Mucosa of gallbladder (tissue), 1 donor: Measurements from ENCODE around the gene GRM3. TPM values are rescaled to one million over a fixed set of nuclear protein-coding genes. Genes with fewer than 3 reads are reported as not detected.
"Not testable (repeated sequence)": the region's sequence is repeated elsewhere in the genome, so short reads cannot be mapped to it uniquely, and the experiment has no call there.

Experiments used
- DNase-seq: peaks from one replicate; pipeline ENCODE4 v3.0.0-alpha.2; 2020; ENCODE audit warnings: low spot score
- total RNA-seq: library from RNA; stranded (reverse); gene quantifications from one replicate; pipeline ENCODE4 v1.2.1, GENCODE V29; 2021
- donor health status: DM: no; HTN: no; CAD: no.

The GRM3 gene
- total RNA-seq: 0.09 TPM

- peak; percentile 22 for DNase-seq
Observed at GRCh38 chr7:86643561-86644281, at the start of gene GRM3. GRM3 (plus strand) TSS chr7:86643909; CDS start chr7:86765146, 121,237 bp downstream.

- DNase-seq: peak; percentile 24
Observed at GRCh38 chr7:86598311-86598710, 45.4 kb upstream of the GRM3 start.

DNA sequence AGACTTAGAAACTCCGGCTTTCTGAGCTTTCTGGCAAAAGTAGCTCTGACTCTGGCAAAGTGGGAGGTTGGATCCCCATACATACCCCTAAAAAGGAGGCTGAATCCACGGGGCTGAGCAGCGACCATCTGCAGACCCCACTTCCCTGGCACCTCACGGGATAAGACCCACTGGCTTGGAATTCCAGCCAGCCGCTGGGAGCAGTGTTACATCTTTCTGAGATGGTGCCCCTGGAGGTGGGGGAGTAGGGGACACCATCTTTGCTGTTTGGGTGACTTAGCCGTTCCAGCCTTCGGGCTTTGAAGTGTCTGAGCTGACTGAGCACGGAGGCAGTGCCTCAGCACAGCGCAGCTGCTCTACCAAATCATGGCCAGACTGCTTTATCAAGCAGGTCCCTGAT lies 45.0 kb upstream of the GRM3 start:
- no peak for DNase-seq

GRCh38 chr7:86600506-86601290 lies 43.0 kb upstream of the GRM3 start:
- DNase-seq: no peak

DNA sequence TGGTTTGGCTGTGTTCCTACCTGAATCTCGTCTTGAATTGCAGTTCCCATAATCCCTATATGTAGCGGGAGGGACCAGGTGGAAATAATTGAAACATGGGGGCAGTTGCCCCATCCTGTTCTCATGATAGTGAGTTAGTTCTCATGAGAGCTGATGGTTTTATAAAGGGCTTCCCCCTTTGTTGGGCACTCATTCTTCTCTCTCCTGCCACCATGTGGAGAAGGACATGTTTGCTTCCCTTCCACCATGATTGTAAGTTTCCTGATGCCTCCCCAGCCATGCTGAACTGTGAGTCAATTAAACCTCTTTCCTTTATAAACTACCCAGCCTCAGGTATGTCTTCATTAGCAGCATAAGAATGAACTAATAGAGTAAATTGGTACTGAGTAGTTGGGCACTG lies 28.0 kb upstream of the GRM3 start:
- DNase-seq: not testable (repeated sequence)

DNA sequence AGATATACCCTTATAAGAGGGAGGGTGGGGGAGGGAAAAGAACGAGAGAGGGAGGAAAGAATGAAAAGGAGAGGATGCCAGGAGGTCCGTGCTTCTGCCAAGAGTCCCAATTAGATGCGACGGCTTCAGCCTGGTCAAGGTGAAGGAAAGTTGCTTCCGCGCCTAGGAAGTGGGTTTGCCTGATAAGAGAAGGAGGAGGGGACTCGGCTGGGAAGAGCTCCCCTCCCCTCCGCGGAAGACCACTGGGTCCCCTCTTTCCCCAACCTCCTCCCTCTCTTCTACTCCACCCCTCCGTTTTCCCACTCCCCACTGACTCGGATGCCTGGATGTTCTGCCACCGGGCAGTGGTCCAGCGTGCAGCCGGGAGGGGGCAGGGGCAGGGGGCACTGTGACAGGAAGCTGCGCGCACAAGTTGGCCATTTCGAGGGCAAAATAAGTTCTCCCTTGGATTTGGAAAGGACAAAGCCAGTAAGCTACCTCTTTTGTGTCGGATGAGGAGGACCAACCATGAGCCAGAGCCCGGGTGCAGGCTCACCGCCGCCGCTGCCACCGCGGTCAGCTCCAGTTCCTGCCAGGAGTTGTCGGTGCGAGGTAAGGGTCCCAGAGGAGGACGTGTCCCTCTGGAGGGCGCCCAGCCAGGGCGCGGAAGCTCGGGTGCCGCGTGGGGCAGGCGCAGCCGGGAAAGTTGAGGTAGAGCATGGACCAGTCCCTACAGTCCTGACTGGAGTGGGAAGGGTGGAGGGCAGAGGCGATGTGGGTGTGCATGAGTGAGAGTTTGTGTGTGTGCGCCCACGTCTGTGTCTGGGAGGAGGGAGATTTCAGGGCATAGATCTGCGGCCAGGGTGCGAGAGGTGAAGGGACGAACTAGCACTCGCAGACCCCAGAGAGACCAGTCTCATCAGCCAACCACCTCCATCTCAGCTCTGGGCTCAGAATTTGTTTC lies 844 bp downstream of the GRM3 start:
- DNase-seq: peak; percentile 14

DNA sequence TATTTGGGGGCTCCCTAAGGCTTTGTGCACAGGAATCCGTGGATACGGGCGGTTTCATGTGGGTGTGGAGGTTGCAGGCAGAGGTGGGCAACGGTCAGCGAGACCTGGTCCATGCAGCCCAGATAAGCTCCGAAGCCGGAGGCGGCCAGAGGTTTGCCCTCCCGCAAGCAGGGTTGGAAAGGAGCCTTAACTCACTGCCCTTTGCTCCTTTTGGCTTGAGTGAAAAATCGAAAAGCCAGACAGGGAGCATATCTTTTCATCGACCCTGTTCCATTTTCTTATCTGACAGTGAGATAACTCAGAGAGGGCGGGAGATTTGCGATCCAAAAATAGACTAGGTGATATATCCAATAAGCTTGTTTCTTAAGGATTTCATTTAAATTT lies 1.5 kb downstream of the GRM3 start:
- peak; percentile 40 for DNase-seq

- no peak for DNase-seq
Observed at GRCh38 chr7:86645676-86646276, 2.1 kb downstream of the GRM3 start.

DNA sequence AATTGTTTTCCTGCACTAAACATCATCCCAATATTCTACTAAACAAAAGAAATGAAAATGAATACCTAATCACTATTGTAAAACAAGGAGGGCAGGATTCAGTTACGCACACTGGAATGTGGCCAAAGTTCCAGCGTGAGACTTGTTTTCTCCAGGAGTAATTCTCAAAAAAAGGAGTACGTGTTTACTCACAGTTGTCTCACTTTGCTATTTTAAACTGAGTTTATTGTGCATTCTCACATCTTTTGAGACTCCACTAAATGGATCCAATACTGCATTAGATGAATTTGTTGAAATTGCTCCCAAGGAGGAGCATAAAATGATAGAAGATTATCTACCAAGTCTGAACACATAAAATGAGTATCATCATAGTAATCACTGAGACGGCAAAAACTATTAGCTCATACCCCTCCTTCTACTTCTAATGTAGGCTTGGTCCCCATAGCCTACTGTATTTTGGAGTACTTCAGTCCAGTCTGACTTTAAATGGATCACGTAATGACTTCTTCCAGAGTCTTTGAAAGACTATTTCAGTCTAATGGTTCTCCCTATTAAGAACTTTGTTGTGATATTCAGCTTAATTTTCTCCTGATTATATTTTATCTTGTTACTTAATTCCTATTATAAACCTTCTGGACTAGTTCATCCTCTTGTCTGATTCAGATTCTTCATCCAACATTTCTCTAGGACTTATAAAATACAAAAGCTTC lies 3.8 kb downstream of the GRM3 start:
- no peak for DNase-seq

GRCh38 chr7:86648169-86648568 lies 4.5 kb downstream of the GRM3 start:
- no peak for DNase-seq

DNA sequence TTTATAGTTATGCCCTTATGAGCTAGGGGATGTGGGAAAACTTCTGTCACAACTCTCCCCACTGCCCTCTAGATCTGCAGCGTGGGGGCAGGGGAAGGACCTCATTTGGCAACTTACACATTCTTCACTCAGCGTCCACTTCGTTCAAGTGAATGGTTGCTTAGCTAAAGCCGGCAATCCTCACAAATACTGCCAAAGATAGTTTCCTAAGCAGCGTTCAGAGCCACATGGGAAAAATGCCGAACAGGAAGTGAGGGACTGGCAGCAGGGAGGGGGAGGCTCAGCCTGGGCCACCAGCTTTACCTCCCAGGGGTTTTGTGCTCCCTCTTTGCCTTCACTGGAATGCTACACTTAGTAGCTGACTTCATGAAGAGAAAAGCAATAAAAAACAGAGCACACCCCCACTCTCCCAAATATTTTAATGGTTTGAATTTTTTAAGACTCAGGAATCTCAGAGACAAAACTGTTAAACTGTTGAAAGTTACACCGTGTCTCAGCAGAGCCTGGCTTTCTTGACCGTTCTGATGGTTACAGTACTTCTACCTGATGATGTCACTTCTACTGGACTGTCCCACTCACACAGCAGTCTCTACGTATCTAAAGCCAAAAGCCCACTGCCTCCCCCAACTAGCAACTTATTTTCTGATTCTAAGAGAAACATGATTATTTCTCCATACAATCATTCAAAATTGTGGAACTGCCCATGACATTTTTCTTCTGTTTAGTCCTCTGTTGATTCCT lies 10.4 kb downstream of the GRM3 start:
- no peak for DNase-seq

GRCh38 chr7:86657948-86658347 lies 14.2 kb downstream of the GRM3 start:
- no peak for DNase-seq

GRCh38 chr7:86660950-86661462 lies 17.3 kb downstream of the GRM3 start:
- DNase-seq: no peak

- DNase-seq: no peak
Observed at GRCh38 chr7:86664486-86664885, 20.8 kb downstream of the GRM3 start.

DNA sequence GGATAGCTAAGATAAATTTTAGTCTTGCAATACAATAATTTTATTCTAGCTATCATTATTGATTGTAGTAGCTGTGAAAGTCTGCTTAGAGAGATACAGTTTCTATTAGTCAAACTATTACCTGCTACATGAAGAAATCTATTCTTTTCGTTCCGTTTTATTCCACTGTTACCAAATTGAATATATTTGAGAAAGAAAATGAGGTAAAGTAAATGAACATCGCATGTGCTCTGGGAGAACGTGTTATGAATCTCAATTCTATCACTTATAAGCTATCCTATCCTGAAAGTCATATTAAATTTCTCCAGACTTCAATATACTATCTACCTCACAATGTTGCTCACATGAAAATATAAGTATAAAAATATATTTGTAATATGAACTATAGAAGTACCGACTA lies 21.3 kb downstream of the GRM3 start:
- no peak for DNase-seq

DNA sequence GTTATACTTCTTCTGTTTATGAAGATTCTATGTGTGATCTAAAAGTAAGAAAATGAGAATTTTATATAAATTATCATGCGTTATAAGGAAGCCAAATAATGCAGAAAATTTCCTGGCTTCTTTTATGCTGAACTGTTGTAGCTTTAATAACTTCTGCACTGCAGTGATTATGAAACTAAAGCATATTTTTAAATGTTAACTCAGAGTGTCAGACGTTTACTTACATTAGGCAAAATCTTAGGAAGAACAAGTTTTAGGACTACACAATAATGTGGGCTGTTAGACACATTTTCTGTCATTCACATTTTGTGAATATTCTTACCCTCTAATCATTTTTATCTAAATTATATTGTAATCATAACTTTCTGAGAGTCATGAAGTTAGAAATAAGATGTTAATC lies 22.0 kb downstream of the GRM3 start:
- DNase-seq: no peak

- DNase-seq: no peak
Observed at GRCh38 chr7:86667732-86668131, 24.0 kb downstream of the GRM3 start.

DNA sequence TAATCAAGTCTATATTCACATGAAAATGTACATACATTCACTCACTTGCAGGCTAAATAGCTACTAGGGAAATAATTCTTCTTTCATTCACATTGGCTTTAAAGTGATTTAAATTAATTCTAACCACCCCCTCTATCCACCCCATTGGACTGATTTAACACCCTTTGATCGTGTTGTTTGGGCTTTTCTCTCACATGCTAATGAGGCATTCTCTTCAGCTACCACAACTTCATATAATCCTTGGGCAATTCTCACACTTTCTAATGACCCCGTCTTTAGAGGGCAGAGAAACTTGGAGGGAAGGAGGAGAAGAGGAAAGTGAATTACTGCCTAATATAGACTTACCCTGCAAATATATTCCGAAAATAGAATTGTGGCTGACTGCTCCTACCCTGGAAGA lies 24.6 kb downstream of the GRM3 start:
- DNase-seq: no peak

- DNase-seq: no peak
Observed at GRCh38 chr7:86687831-86688230, 44.1 kb downstream of the GRM3 start.

DNA sequence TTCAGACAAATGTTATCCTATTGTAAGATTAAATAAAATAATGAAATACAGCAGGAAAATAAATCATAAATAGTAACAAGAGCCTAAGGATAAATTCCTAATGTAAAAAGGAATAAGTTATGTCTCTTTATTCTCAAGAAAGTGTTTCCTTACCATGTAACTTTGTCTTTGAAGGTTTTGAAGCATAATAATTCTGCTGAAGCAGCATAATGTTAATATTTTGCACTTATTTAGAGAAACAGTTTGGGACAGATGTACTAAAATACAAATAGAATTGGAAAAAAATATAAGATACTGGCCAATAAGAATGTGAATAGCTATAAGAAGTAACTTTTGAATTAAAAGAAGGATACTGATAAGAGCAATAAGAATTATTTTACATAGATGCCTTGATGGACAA lies 45.7 kb downstream of the GRM3 start:
- no peak for DNase-seq
